ENCODE measurements around the gene PRRG2. TPM values are rescaled to one million over a fixed set of nuclear protein-coding genes. Genes with fewer than 3 reads are reported as not detected.

Gene PRRG2
- polyA plus RNA-seq, 1 of the 3 experiments (the other 2 are of a cell fraction): 0.44 TPM

DNA sequence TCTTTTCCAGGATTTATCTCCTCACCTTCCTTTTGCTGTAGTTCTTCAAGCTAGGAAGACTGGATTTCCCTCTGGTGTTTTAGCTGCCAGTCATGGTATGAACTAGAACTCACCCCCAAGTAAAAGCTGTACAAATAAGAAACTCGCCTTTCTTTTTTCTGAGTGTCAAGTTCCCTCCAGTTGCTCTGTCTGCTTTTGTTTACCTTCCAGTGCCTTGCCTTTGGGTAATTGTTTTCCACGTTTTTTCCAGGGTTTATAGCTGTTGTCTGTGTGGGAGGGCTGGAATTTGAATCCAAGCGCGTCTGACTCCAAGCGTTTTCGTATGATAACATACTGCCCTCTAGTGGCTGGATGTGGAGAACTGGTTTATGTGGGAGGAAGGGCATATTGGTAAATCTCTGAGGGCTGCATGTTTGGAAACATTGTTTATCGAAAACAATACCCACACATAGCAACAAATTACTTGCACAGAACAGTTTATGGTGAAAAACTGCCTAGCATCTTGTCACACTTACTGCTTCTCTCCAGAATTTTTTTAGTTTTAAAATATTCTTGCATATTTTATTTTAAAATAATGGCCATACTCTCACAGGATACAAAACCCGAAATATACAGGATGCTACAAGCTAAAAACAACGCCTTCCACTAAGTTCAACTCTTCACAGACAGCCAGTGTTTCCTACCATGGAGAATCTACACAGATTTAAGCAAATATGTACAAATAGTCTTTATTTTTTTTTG is 34.1 kb upstream of the PRRG2 start:
- DNase-seq: peak; percentile 83
- H3K9me3 ChIP-seq: no peaks in the 10 kb centered on the region
- H3K9ac ChIP-seq: no peak overlapping the region
- H3K27me3 ChIP-seq (ENCODE audit: insufficient read depth): no peaks in the 10 kb centered on the region
- peak overlapping the region in 1 of 2 experiments; percentile 33; a peak in 1 of 4 replicates for H3K4me3 ChIP-seq (ENCODE audit: low read depth in 2 of 2, low read length in 1 of 2)
- H3K36me3 ChIP-seq (replicated peaks in 1 of 2; ENCODE audit: control insufficient read depth in 1 of 2, insufficient read depth in 2 of 2, low read length in 1 of 2): no peaks in the 10 kb centered on the region
- H3K79me2 ChIP-seq (ENCODE audit: insufficient read depth): no peaks in the 10 kb centered on the region
- peak overlapping the region; percentile 77; the same call in 1 of the 2 replicates for H2AFZ ChIP-seq (ENCODE audit: low read depth)
- H4K20me1 ChIP-seq (ENCODE audit: insufficient read depth): no peaks in the 10 kb centered on the region
- ChIA-PET CTCF (interaction anchor here (0.6 to 10.0 kb wide), 33 partner anchors 9 to 322 kb away, joined by 3 to 87 read pairs (median 5); partner anchors contain the start of genes FCGRT, FLT3LG, NOSIP and PIH1D1), POLR2A (interaction anchor here (0.7 to 1.6 kb wide), 4 partner anchors 16 to 51 kb away, joined by 3 to 8 read pairs (median 4); partner anchors contain the start of gene RPS11)
- 12% methylated on average over 9 of the region's 9 CpGs for WGBS (ENCODE audit: low lambda C conversion rate)
- H3K4me1 ChIP-seq (ENCODE audit: control insufficient read depth in 1 of 2, insufficient read depth in 2 of 2, low read depth in 1 of 2, low read length in 1 of 2): no peaks in the 10 kb centered on the region
- no peaks in the 10 kb centered on the region for H3K9me2 ChIP-seq
- H3K4me2 ChIP-seq: no peak overlapping the region
- H3K27ac ChIP-seq (ENCODE audit: low read depth in 2 of 2, low read length in 1 of 2): no peak overlapping the region
- TF ChIP-seq, protein P1, sequence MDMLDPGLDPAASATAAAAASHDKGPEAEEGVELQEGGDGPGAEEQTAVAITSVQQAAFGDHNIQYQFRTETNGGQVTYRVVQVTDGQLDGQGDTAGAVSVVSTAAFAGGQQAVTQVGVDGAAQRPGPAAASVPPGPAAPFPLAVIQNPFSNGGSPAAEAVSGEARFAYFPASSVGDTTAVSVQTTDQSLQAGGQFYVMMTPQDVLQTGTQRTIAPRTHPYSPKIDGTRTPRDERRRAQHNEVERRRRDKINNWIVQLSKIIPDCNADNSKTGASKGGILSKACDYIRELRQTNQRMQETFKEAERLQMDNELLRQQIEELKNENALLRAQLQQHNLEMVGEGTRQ (IDR thresholded peaks at IDR 0.05; ENCODE audit: borderline replicate concordance, low read depth, low read length): no peak
- TF ChIP-seq RFX5 (IDR thresholded peaks at IDR 0.05; ENCODE audit: low read length): no peak
- no peak; the same call in 1 of the 2 replicates for TF ChIP-seq FOXM1 (IDR thresholded peaks at IDR 0.05; ENCODE audit: low read depth)
- no peak for TF ChIP-seq FOSL2 (IDR thresholded peaks at IDR 0.05; ENCODE audit: borderline replicate concordance, low read depth)
- TF ChIP-seq POLR2AphosphoS5 (IDR thresholded peaks at IDR 0.05; ENCODE audit: low read depth, low read length): no peak
- no peak for TF ChIP-seq TEAD4 (IDR thresholded peaks at IDR 0.05; ENCODE audit: borderline replicate concordance, insufficient read depth)
- TF ChIP-seq SMC3 (IDR thresholded peaks at IDR 0.05; ENCODE audit: low read depth, low read length): peak; percentile 93
- TF ChIP-seq CHD2 (IDR thresholded peaks at IDR 0.05; ENCODE audit: low read length, partially characterized antibody): no peak
- TF ChIP-seq MXI1 (IDR thresholded peaks at IDR 0.05; ENCODE audit: low read depth, low read length): peak; percentile 69; the same call in 1 of the 2 replicates
- TF ChIP-seq, protein P2, sequence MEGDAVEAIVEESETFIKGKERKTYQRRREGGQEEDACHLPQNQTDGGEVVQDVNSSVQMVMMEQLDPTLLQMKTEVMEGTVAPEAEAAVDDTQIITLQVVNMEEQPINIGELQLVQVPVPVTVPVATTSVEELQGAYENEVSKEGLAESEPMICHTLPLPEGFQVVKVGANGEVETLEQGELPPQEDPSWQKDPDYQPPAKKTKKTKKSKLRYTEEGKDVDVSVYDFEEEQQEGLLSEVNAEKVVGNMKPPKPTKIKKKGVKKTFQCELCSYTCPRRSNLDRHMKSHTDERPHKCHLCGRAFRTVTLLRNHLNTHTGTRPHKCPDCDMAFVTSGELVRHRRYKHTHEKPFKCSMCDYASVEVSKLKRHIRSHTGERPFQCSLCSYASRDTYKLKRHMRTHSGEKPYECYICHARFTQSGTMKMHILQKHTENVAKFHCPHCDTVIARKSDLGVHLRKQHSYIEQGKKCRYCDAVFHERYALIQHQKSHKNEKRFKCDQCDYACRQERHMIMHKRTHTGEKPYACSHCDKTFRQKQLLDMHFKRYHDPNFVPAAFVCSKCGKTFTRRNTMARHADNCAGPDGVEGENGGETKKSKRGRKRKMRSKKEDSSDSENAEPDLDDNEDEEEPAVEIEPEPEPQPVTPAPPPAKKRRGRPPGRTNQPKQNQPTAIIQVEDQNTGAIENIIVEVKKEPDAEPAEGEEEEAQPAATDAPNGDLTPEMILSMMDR (IDR thresholded peaks at IDR 0.05): peak; percentile 87
- TF ChIP-seq RAD21 (IDR thresholded peaks at IDR 0.05; ENCODE audit: low read length): peak; percentile 94
- no peak for TF ChIP-seq JUND (IDR thresholded peaks at IDR 0.05)
- TF ChIP-seq, protein P3, sequence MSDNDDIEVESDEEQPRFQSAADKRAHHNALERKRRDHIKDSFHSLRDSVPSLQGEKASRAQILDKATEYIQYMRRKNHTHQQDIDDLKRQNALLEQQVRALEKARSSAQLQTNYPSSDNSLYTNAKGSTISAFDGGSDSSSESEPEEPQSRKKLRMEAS (IDR thresholded peaks at IDR 0.05; ENCODE audit: low read depth): peak; percentile 42; the same call in 1 of the 2 replicates
- no peak for TF ChIP-seq EZH2phosphoT487 (IDR thresholded peaks at IDR 0.05; ENCODE audit: borderline replicate concordance, low read depth)
- TF ChIP-seq, protein P4, sequence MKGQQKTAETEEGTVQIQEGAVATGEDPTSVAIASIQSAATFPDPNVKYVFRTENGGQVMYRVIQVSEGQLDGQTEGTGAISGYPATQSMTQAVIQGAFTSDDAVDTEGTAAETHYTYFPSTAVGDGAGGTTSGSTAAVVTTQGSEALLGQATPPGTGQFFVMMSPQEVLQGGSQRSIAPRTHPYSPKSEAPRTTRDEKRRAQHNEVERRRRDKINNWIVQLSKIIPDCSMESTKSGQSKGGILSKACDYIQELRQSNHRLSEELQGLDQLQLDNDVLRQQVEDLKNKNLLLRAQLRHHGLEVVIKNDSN (IDR thresholded peaks at IDR 0.05; ENCODE audit: borderline replicate concordance, low read depth): no peak
- TF ChIP-seq, protein P5, sequence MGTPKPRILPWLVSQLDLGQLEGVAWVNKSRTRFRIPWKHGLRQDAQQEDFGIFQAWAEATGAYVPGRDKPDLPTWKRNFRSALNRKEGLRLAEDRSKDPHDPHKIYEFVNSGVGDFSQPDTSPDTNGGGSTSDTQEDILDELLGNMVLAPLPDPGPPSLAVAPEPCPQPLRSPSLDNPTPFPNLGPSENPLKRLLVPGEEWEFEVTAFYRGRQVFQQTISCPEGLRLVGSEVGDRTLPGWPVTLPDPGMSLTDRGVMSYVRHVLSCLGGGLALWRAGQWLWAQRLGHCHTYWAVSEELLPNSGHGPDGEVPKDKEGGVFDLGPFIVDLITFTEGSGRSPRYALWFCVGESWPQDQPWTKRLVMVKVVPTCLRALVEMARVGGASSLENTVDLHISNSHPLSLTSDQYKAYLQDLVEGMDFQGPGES (IDR thresholded peaks at IDR 0.05; ENCODE audit: low read depth, low read length): no peak
- no peak for TF ChIP-seq NRF1 (IDR thresholded peaks at IDR 0.05; ENCODE audit: low read depth, low read length)
- TF ChIP-seq, protein P6, sequence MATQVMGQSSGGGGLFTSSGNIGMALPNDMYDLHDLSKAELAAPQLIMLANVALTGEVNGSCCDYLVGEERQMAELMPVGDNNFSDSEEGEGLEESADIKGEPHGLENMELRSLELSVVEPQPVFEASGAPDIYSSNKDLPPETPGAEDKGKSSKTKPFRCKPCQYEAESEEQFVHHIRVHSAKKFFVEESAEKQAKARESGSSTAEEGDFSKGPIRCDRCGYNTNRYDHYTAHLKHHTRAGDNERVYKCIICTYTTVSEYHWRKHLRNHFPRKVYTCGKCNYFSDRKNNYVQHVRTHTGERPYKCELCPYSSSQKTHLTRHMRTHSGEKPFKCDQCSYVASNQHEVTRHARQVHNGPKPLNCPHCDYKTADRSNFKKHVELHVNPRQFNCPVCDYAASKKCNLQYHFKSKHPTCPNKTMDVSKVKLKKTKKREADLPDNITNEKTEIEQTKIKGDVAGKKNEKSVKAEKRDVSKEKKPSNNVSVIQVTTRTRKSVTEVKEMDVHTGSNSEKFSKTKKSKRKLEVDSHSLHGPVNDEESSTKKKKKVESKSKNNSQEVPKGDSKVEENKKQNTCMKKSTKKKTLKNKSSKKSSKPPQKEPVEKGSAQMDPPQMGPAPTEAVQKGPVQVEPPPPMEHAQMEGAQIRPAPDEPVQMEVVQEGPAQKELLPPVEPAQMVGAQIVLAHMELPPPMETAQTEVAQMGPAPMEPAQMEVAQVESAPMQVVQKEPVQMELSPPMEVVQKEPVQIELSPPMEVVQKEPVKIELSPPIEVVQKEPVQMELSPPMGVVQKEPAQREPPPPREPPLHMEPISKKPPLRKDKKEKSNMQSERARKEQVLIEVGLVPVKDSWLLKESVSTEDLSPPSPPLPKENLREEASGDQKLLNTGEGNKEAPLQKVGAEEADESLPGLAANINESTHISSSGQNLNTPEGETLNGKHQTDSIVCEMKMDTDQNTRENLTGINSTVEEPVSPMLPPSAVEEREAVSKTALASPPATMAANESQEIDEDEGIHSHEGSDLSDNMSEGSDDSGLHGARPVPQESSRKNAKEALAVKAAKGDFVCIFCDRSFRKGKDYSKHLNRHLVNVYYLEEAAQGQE (IDR thresholded peaks at IDR 0.05; ENCODE audit: low read depth, low read length): no peak
- H3F3A ChIP-seq (replicated peaks; ENCODE audit: insufficient read depth): peaks cover 22% of the 10 kb centered on the region

Data from SK-N-SH (cell line).